CD4-positive, alpha-beta memory T cell (primary cell): ENCODE data around the gene RHOT2. TPM values are rescaled to one million over a fixed set of nuclear protein-coding genes. Genes with fewer than 3 reads are reported as not detected.

Experiments used
- CTCF ChIA-PET: fragments of 350-600 bp; sonication (Branson Sonifier 250); formaldehyde crosslinking; loops from one replicate; lab custom pipeline; 2021; ENCODE audit warnings: inconsistent platforms; ENCODE audit not compliant: partially characterized antibody; lab: Charles Lee
- POLR2A ChIA-PET: fragments of 350-600 bp; sonication (Branson Sonifier 250); formaldehyde crosslinking; loops from one replicate; lab custom pipeline; 2021; ENCODE audit not compliant: partially characterized antibody; lab: Charles Lee
- DNase-seq, 5 donors: peaks; one replicate each; pipeline versions ENCODE4 v3.0.0 to v3.0.0-alpha.2; 2020 to 2022; ENCODE audit warnings: mixed read lengths in 1 of 5
- H3K27ac ChIP-seq: one replicate; pipeline ENCODE4 v1.7.0; 2013; ENCODE audit warnings: low read depth, low read length
- H3K27me3 ChIP-seq: 2 replicates; pipeline ENCODE4 v1.7.0; 2013; ENCODE audit warnings: mild to moderate bottlenecking, low read length, moderate library complexity; ENCODE audit not compliant: insufficient read depth
- H3K36me3 ChIP-seq: 2 replicates; pipeline ENCODE4 v1.7.0; 2013; ENCODE audit warnings: mild to moderate bottlenecking, low read length, moderate library complexity; ENCODE audit not compliant: insufficient read depth
- H3K4me1 ChIP-seq: 2 replicates; pipeline ENCODE4 v1.7.0; 2013; ENCODE audit warnings: mild to moderate bottlenecking, low read length, moderate library complexity; ENCODE audit not compliant: insufficient read depth
- H3K4me3 ChIP-seq, 2 donors: one replicate each; pipeline ENCODE4 v1.7.0; 2013; ENCODE audit warnings: low read length in 2 of 2, mild to moderate bottlenecking in 1 of 2
- H3K9me3 ChIP-seq, 2 donors: one replicate each; pipeline ENCODE4 v1.7.0; 2013; ENCODE audit warnings: low read length in 2 of 2, control low read depth in 1 of 2; ENCODE audit not compliant: control insufficient read depth in 1 of 2
- H3K27ac Mint-ChIP-seq, 7 donors: one replicate each; pipeline ENCODE4 v1.8.0; 2020 to 2021; ENCODE audit warnings: mixed read lengths in 7 of 7, mild to moderate bottlenecking in 6 of 7, inconsistent platforms in 3 of 7, moderate library complexity in 3 of 7
- H3K27me3 Mint-ChIP-seq, 2 donors: one replicate each; pipeline ENCODE4 v1.8.0; 2020 to 2021; ENCODE audit warnings: mixed read lengths in 2 of 2
- H3K36me3 Mint-ChIP-seq, 2 donors: one replicate each; pipeline ENCODE4 v1.8.0; 2020 to 2021; ENCODE audit warnings: mixed read lengths in 2 of 2, inconsistent platforms in 1 of 2, mild to moderate bottlenecking in 1 of 2
- H3K4me1 Mint-ChIP-seq, 4 donors: one replicate each; pipeline ENCODE4 v1.8.0; 2020 to 2021; ENCODE audit warnings: mixed read lengths in 4 of 4, mild to moderate bottlenecking in 1 of 4
- H3K4me3 Mint-ChIP-seq, 8 donors: one replicate each; pipeline ENCODE4 v1.8.0; 2020 to 2021; ENCODE audit warnings: mixed read lengths in 8 of 8, mild to moderate bottlenecking in 7 of 8, moderate library complexity in 6 of 8, inconsistent platforms in 3 of 8
- H3K9me3 Mint-ChIP-seq, 8 donors: one replicate each; pipeline ENCODE4 v1.8.0; 2020 to 2021; ENCODE audit warnings: mixed read lengths in 8 of 8, mild to moderate bottlenecking in 5 of 8, inconsistent platforms in 3 of 8, moderate library complexity in 1 of 8
- intact Hi-C: fragments of 100-400 bp; cut with micrococcal nuclease; formaldehyde crosslinking; loops from one replicate; pipeline ENCODE4 v1.15.1; 2023
- polyA plus RNA-seq, 2 donors: library from polyadenylated mRNA; unstranded; fragments of 300-500 nt; fragmentation: Illumina TruSeq; gene quantifications; one replicate each; pipeline ENCODE4 v1.2.3, GENCODE V29; 2021
- total RNA-seq, 2 experiments: library from RNA; stranded (reverse); gene quantifications; one replicate each; pipeline ENCODE4 v1.2.3, GENCODE V29; 2021

Gene RHOT2
- total and polyA plus RNA-seq, 4 experiments from 2014 or later = 46.6 to 263 (median 154) TPM

- Mint-ChIP-seq H3K4me1 (no peaks in the 10 kb centered on the region), H3K36me3 (peaks cover 0 to 7% of the 10 kb centered on the region in 2 donors), H3K9me3 (no peaks in the 10 kb centered on the region), H3K27ac (no peak overlapping the region), H3K27me3 (no peaks in the 10 kb centered on the region), H3K4me3 (no peak overlapping the region)
- Histone ChIP-seq H3K27ac (no peak overlapping the region), H3K27me3 (no peaks in the 10 kb centered on the region), H3K36me3 (no peaks in the 10 kb centered on the region), H3K4me3 (no peak overlapping the region), H3K4me1 (no peaks in the 10 kb centered on the region), H3K9me3 (no peaks in the 10 kb centered on the region)
- ChIA-PET CTCF (no interaction called here), POLR2A (interaction anchor here (1.3 kb wide), 1 partner anchor 11 kb away, joined by 3 read pairs; the partner anchor contains the start of gene METTL26)
- intact Hi-C loops = no loop called here
- DNase-seq = peak in 1 of 5 donors; percentile 25
Observed at GRCh38 chr16:625117-625976, 42.6 kb upstream of the RHOT2 start.

GRCh38 chr16:625977-626765, 41.8 kb upstream of the RHOT2 start:
- ChIA-PET CTCF (no interaction called here), POLR2A (no interaction called here)
- no peak overlapping the region for H3K27ac ChIP-seq
- peaks cover 4% of the 10 kb centered on the region for H3K4me1 ChIP-seq
- no peak overlapping the region for H3K4me3 Mint-ChIP-seq
- no peaks in the 10 kb centered on the region for H3K27me3 ChIP-seq
- peak in 1 of 5 donors; percentile 12 for DNase-seq
- H3K36me3 ChIP-seq = no peaks in the 10 kb centered on the region
- H3K27ac Mint-ChIP-seq = peak overlapping the region in 1 of 7 donors; percentile 53
- H3K9me3 ChIP-seq = no peaks in the 10 kb centered on the region
- no peaks in the 10 kb centered on the region for H3K27me3 Mint-ChIP-seq
- no peaks in the 10 kb centered on the region for H3K9me3 Mint-ChIP-seq
- intact Hi-C loops = no loop called here
- H3K4me3 ChIP-seq = no peak overlapping the region
- H3K4me1 Mint-ChIP-seq = no peaks in the 10 kb centered on the region
- H3K36me3 Mint-ChIP-seq = peaks cover 0 to 7% of the 10 kb centered on the region in 2 donors

GRCh38 chr16:626787-627453, 41.0 kb upstream of the RHOT2 start:
- no peaks in the 10 kb centered on the region for H3K27me3 ChIP-seq
- peaks cover 0 to 7% of the 10 kb centered on the region in 2 donors for H3K36me3 Mint-ChIP-seq
- POLR2A ChIA-PET = no interaction called here
- no peaks in the 10 kb centered on the region for H3K36me3 ChIP-seq
- H3K27ac Mint-ChIP-seq = peak overlapping the region in 1 of 7 donors; percentile 53
- intact Hi-C loops = no loop called here
- CTCF ChIA-PET = no interaction called here
- no peak overlapping the region for H3K27ac ChIP-seq
- no peaks in the 10 kb centered on the region for H3K9me3 ChIP-seq
- DNase-seq = peak in 1 of 5 donors; percentile 2
- no peaks in the 10 kb centered on the region for H3K9me3 Mint-ChIP-seq
- no peaks in the 10 kb centered on the region for H3K4me1 Mint-ChIP-seq
- H3K4me3 Mint-ChIP-seq = no peak overlapping the region
- H3K4me3 ChIP-seq = no peak overlapping the region
- H3K27me3 Mint-ChIP-seq = no peaks in the 10 kb centered on the region
- peaks cover 5% of the 10 kb centered on the region for H3K4me1 ChIP-seq

- peaks cover 5% of the 10 kb centered on the region for H3K4me1 ChIP-seq
- no peaks in the 10 kb centered on the region for H3K27me3 ChIP-seq
- no peaks in the 10 kb centered on the region for H3K36me3 ChIP-seq
- no peaks in the 10 kb centered on the region for H3K27me3 Mint-ChIP-seq
- no peaks in the 10 kb centered on the region for H3K9me3 Mint-ChIP-seq
- no peaks in the 10 kb centered on the region for H3K9me3 ChIP-seq
- ChIA-PET CTCF (no interaction called here), POLR2A (no interaction called here)
- H3K27ac Mint-ChIP-seq = no peak overlapping the region
- H3K4me1 Mint-ChIP-seq = no peaks in the 10 kb centered on the region
- H3K4me3 ChIP-seq = no peak overlapping the region
- H3K27ac ChIP-seq = no peak overlapping the region
- DNase-seq = peak in 1 of 5 donors; percentile 17
- peaks cover 0 to 7% of the 10 kb centered on the region in 2 donors for H3K36me3 Mint-ChIP-seq
- H3K4me3 Mint-ChIP-seq = no peak overlapping the region
- intact Hi-C loops = no loop called here
Observed at GRCh38 chr16:627454-628239, 40.3 kb upstream of the RHOT2 start.

GRCh38 chr16:628321-629061, 39.4 kb upstream of the RHOT2 start:
- Histone ChIP-seq H3K4me3 (no peak overlapping the region), H3K27ac (no peak overlapping the region), H3K27me3 (no peaks in the 10 kb centered on the region), H3K36me3 (no peaks in the 10 kb centered on the region), H3K9me3 (no peaks in the 10 kb centered on the region), H3K4me1 (peaks cover 5% of the 10 kb centered on the region)
- Mint-ChIP-seq H3K9me3 (no peaks in the 10 kb centered on the region), H3K27ac (no peak overlapping the region), H3K4me3 (no peak overlapping the region), H3K27me3 (no peaks in the 10 kb centered on the region), H3K4me1 (no peaks in the 10 kb centered on the region), H3K36me3 (peaks cover 0 to 7% of the 10 kb centered on the region in 2 donors)
- peak in 1 of 5 donors; percentile 15 for DNase-seq
- POLR2A ChIA-PET = no interaction called here
- intact Hi-C loops = no loop called here
- CTCF ChIA-PET = no interaction called here

- Histone ChIP-seq H3K27ac (no peak overlapping the region), H3K4me3 (no peak overlapping the region), H3K36me3 (no peaks in the 10 kb centered on the region), H3K4me1 (peaks cover 5% of the 10 kb centered on the region), H3K27me3 (no peaks in the 10 kb centered on the region), H3K9me3 (no peaks in the 10 kb centered on the region)
- H3K4me3 Mint-ChIP-seq = no peak overlapping the region
- H3K4me1 Mint-ChIP-seq = no peaks in the 10 kb centered on the region
- no peaks in the 10 kb centered on the region for H3K9me3 Mint-ChIP-seq
- ChIA-PET CTCF (no interaction called here), POLR2A (interaction anchor here (1.0 kb wide), 1 partner anchor 9 kb away, joined by 3 read pairs; no protein-coding TSS in a partner anchor)
- H3K36me3 Mint-ChIP-seq = peaks cover 0 to 7% of the 10 kb centered on the region in 2 donors
- H3K27ac Mint-ChIP-seq = no peak overlapping the region
- intact Hi-C loops = no loop called here
- no peaks in the 10 kb centered on the region for H3K27me3 Mint-ChIP-seq
- DNase-seq = peak in 1 of 5 donors; percentile 14
Observed at GRCh38 chr16:629185-629832, 38.6 kb upstream of the RHOT2 start.
